Measurements from ENCODE around the gene NLRC3.

Gene NLRC3

DNA sequence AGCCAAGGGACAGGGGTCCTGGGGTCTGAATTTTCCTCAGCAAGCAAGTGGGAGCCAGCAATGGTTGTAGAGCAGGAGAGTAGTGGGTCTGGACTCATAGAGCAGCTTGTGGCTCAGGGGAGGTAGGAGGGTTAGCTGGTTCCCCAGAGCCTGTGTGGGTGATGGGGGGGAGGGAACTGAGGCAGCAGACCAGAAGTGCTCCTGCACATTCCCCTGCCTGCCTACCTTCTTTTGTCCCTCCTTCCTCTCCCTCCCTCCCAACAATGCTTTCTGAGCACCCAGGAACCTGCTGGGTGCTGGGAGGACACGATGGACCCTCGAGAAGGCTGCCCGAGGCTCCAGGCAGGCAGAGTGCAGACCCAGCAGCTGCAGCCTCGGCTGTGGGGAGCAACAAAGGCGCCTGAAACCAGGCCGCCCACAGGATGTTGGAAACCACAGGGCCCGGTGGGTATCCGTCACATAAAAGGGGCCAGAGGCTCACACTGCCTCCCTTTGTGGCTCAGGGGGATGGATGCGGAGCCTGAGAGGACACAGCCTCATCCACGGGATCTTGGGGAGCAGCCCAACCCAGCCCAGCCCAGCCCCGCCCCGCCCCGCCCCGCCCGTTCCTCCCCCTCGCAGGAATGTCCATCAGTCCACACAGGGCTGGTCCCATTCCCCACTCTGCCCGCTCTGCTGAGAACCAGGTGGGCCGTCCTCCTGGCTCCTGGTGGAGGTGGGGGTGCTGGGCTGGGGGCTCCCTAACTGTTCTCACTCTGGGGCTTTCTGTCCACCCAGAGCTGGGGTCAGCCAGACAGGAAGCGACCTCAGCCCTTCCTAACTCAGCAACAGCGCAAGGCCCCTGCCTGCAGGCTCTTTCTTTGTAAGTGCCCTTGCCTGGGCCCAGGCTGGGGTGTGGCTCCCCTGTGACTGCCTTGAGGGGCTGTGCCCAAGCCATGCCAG lies 1.7 kb upstream of the NLRC3 start:
- peak; percentile 3 for DNase-seq

DNA sequence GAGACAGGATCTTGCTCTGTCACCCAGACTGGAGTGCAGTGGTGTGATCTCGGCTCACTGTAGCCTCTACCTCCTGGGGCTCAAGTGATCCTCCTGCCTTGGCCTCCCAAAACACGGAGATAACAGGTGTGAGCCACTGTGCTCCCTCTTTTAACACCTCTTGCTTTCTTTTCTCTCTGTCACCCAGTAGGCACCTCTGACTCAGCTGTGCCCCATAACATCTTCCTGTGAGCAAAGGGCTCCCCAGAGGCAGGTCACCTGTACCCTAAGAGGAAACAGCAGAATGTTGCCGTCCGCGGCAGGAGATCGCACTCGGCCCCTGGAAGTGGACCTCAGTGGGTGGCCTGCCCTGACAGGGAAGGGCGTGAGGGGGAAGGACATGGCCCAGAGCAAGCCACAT lies 918 bp upstream of the NLRC3 start:
- no peak for DNase-seq

DNA sequence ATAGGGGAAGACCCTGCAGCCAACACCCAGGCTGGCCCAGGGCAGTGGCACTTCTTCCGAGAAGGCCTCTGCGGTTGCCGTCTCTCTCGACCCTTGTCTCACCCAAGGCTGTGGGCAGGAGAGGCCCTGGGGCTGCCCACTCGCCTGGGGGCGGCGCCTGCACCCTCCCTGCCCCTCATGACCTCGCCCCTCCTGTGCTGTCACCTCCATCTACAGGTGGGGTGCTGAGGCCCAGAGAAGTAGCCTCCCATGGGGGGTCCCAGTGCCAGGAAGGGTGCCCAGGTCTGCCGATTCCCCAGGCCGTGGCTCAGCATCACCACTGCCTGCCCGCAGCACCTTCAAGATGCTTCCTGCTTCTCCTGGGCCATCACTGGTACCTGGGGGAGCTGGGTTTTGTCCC lies 992 bp downstream of the NLRC3 start:
- DNase-seq = no peak

DNA sequence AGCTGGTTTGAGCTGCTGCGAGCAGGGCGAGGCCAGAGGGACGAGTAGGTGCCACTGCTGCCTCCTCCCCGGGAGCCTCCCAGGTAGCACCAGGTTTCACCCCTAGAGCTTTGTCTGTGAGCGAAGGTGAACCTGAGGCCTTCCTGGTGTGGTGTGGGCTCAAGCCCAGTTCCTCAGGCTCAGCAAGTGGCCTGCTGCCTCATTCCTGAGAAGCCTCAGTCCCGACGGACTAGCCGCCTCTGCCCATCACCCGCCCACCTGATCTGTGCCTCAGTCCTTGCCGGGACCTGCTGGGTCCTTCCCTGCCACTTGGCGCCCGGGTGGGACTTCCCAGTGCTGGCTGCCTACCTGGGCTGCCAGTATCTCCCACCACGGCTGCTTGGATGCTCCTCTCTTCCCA lies 1.7 kb downstream of the NLRC3 start:
- no peak for DNase-seq

DNA sequence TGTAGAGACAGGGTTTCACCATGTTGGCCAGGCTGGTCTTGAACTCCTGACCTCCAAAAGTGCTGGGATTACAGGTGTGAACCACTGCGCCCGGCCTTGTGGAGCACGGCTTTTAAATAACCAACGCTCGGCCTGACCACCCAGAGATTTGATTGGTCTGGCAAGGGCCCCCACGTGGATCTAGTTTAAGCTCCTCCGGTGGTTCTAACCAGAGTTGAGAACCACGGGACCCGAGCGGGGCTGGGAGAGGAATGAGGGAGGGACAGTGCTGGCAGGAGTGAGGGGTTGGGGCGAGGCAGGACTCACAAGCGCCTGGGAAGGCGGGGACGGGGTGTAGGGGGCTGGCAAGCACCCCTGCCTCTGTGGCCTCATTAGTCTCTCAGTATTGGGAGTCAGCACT lies 3.0 kb downstream of the NLRC3 start:
- DNase-seq = no peak

DNA sequence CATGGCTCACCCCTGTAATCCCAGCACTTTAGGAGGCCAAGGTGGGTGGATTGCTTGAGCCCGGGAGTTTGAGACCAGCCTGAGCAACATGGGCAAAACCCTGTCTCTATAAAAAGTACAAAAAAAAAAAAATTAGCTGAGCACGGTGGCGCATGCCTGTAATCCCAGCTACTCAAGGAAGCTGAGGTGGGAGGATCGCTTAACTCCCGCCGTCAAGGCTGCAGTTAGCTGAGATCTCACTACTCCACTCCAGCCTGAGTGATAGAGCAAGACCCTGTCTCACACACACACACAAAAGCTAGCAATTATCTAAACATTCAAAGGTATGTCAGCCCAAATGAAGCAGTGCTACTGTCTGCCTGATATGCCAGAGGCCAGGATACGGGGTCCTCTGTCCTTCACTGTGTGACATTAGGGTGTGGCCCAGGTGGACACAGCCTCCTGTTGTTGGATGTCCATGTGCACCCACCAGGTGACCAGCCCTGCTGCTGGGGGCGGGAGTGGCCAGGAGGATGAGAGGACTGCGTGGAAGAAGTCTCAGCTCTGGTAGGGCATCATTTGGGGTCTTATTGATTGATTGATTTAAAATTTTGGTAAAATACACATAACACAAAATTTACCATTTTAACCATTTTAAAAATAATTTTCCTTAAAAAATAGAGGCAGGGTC lies 3.9 kb downstream of the NLRC3 start:
- DNase-seq = no peak

DNA sequence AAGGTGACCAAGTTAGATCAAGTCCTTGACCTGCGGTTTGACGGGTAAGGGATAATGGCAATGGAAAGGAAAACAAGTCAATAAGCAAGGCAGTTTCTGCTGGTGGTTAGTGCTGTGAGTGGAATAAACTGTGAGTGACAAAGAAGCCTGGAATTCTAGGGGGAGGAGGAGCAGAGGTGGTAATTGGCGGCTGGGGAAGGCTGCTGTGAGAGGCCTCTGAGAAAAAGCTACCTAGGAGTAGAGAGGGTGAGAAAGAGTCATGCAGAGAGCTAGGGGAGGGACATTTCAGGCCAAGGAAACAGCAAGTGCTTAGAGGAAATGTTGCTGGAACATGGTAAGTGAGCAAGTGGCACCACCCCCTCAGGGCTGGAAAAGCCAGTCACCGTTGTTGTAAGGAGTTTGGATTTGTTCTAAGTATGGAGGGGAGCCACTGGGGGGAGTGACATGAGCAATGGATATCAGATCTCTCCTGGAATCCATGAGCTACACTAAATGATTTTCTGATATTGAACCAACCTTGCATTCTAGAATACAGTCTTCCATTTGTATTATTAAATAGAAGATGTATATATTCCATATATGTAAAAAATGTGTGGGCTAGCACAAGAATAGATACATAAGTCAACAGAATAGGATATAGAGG lies 6.7 kb downstream of the NLRC3 start:
- no peak for DNase-seq

DNA sequence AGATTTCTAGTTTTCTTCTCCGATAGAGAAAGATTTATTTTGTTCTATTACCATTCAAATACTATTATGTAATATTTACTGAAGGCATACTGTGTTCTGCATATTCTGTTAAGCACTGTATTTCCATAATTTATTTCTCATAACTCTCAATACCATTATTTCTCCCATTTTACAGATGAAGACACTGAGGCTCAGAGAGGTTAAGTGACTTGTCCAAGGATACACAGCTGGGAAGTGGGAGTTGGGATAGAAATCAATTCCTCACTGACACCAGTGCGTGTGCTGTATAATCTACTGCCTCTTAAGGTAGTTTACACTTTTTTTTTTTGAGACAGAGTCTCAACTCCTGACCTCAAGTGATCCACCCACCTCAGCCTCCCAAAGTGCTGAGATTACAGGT lies 7.4 kb downstream of the NLRC3 start:
- no peak for DNase-seq

DNA sequence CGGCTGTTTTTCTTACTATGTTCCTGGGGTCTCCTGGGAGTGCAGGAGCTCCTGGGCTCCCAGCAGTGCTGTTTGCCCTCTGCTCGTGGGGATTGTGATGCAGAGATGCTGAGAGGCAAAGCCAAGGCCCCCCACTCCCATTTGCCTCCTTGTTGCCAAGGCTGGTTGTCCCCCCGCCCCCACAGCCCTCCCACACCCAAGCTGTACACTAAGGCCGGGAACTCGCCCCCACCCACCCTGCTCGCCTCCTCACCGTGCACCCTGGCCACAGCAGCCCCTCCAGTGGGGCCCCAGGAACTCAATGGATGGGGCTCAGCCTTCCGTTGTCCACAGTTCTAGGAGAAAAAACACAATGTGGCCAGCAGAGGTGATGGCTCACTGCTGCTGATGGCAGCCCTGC lies 10.2 kb downstream of the NLRC3 start:
- DNase-seq = no peak

DNA sequence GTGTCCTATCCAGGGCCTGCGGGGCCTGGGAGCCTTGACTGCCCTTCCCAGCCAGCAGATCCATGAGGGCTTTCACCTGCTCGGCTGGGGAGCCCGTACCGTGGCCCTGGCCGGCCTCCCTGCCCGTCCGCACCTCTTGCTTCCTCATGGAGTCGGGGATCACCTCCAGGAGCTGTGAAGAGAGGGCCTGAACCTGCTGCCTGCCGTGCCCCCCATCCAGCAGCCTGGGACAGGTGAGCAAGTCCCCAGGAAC lies 12.4 kb downstream of the NLRC3 start:
- no peak for DNase-seq

DNA sequence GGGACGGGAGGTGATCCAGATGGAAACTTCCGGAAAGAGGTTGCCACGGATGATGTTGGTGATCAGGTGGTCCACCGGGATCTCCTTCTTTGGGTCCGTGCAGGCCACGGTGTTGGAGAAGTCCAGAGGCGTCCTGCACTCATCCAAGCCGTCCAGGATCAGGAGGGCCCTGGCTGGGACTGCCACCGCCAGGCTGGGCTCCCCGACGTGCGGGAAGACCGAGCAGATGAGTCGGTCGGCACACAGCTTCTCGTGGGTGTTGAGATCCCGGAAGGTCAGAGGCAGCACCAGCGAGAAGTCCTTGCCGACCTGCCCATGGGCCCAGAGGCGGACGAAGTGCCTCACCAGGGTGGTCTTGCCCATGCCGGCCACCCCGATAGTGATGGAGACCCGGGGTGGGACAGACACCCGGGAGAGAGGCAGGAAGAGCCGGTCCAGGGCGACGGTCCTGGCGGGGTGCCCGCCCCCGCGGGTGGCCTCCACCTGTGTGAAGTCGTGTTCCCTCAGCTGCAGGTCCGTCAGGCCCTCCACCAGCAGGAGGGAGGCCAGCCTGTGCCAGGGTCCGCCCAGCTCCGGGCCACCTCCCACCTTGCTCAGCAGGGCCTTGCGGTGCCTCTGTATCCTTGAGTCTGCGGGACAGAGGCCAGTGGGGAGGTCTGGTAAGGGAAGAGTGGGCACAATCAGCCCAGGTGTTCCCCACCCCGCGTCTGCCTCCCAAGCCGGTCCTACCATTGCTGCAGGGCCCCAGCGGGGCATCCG lies 12.9 kb downstream of the NLRC3 start:
- no peak for DNase-seq

DNA sequence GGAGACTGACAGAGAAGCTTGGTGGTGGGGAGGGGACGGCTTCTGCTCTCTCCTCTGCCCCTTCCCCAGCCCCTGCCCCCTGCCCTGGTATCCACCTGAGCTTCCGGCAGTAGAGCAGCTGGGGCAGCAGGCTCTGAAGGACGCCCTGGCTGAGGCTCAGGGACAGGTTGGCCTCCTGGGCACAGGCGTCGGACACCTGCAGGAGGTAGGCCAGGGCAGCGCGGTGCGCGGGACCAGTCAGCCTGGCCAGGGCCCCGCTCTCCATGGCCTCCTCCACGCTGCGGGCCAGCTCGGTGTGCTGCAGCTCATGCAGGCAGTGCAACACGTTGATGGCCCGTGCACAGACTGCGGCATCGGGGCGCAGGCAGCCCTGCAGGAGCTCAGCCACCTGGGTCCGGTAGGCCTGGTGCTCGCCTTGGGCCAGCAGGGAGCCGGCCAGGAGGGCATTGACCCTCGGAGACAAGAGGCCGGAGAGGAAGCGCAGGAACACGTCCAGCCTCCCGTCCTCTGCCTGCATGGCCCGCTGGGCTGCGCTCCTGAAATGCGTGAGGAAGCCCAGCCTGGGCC lies 14.2 kb downstream of the NLRC3 start:
- DNase-seq = no peak

DNA sequence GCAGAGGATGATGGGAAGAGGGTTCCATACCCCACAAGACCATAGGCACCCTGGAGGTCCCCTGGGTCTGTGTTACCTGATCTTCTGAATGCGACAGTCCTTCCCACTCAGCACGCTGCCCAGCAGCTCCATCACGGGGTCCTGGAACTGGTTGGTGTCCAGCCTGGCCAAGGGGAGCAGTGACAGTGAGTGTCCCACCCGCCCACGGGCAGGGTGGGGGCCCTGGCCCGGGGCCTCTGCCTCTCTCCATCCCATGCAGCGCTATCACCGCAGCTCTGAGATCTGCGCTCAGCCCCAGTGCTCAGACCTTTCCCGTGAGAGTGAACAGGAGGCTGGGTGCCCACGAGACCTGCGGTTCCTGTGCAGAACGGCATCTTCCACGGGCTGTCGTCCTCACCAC lies 15.6 kb downstream of the NLRC3 start:
- DNase-seq = no peak

DNA sequence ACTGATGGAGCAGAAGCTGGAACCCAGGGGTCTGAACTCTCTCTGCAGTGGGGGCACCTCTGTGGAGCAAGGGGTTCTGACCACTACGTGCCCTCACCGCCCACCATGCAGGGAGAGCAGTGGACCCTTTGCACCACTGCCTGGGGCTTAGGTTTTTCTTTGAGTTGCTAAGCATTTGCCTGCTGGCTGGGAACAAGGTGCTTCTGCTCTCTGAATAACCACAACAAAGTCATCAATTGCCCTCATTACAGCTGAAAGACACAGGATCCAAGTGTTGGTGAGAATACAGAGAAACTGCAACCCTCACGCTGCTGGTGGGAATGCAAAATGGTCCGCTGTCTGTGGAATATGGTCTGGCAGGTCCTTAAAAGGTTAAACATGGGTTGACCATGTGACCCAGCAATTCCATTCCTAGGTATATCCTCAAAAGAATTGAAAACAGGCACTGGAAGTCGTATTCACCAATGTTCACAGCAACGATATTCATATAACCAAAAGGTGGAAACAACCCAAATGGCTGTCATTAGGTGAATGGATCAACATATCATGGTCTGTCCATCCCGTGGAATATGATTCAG lies 22.8 kb downstream of the NLRC3 start:
- DNase-seq = no peak

DNA sequence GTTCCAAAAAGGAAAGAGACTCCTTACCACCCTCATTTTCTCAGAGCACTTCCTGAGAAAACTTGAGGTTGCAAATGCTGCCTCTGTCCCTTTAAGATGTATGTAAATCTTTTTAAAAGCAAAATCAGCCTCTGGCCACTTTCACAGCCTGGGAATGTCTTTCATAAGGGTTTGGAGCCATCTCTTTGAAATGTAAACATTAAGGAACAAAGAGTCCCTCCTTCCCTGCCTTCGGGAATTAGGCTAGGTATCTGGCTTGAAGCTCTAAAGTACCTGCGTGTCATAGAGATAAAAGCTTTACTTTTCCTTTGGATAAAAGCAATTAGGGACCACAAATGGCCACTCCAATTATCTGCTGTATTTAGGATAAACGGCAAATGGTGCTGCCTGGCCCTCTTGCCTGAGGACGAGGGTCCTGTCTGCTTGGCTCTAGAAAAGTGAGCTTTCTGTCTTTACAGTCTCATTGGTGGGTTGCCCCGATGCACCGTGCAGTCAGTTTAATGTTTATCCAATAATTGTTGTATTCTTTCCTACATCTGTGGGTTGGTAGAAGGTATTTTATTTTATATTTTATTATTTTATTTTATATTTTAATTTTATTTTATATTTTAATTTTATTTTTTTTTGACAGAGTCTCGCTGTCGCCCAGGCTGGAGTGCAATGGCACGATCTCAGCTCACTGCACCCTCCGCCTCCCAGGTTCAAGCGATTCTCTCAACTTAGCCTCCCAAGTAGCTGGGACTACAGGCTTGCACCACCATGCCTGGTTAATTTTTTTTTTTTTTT lies 23.9 kb downstream of the NLRC3 start:
- DNase-seq = no peak

DNA sequence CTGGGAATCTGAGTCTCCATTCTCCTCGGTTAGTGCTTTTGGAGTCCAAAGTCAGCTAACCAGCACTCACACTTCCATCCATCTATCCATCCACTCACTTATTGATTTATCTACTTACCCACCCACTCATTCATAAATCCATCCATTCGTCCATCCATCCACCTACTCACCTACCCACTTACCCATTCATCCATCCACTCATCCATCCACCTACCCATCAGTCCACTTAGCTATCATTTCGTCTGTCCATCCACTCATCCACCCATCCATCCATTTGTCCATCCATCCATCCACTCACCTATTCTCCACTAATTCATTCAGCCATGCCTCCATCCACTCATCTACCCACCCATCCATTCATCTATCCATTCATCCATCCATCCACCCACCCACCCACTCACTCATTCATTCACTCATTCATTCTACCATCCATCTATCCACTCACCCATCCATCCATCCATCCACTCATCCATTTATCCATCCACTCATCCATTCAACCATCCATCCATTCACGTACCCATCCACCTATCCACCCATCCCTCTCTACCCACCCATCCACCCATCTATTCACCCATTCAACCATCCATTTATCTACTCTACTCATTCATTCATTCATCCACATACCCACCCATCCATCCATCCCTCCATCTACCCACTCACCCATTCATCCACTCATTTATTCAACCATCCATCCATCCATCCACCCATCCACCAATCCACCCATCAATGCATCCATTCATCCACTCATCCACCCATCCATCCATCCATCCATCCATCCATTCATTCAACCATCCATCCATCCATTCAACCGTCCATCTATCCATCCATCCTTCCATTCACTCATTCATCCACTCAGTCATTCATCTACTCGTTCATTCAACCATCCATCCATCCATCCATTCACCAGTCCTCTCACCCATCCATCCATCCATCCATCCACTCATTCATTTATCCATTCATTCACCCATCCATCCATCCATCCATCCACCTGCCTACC lies 26.1 kb downstream of the NLRC3 start:
- no peak for DNase-seq

DNA sequence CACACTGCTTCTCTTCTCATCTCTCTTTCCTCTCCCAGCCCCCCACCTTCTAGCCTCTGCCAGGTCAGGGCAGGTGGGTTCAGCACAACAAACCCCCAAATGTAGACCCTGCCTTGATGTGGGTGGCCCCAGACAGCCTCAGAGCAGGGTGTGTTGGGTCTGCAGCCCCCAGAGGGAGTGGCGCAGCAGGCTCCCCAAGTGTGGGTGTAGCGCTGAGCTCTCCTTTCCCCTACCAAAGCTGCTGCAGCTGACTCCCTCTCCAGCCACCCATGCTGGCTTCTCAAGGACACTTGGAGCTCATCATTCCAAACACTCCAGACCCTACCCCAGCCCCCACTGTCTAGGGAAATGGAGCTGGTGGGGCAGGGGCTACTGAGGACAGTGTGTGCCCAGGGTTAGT lies 27.3 kb downstream of the NLRC3 start:
- DNase-seq = no peak

DNA sequence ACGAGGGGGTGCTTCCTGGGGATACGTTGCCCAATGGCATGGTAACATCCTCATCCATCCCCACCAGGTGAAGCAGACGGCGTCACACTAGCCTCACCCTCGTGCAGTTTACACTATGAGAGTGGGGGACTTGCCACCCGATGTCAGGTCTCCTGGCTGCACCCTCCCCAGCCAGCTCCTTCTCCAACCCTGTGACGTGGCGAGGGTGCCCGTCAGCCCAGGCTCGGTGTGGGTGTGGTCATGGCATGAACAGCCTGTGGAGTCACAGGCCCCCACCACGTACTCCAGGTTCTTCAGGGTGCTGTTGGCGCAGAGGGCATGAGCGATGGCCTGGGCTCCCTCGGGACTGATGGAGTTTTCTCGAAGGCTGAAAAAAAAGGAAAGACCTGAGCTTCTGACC lies 28.3 kb downstream of the NLRC3 start:
- no peak for DNase-seq

DNA sequence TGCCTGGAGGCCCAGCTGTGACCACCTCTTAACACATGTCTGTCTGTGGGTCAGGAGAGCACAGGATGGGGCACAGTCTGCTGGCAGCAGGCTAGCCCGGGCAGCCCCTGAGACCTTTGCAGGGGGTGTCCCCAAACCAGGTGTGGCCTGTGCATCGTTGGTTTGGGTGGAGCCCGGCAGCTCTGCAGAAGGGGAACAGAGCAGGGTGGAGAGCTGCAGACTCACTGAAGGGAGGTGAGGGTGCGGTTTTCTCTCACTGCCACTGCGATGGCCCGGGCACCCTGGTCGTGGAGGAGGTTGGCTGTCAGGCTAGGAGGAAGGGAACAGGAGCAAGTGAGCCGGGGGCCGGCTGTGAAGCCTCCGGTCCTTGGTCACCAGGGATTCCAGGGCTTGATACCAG lies 28.8 kb downstream of the NLRC3 start:
- no peak for DNase-seq

DNA sequence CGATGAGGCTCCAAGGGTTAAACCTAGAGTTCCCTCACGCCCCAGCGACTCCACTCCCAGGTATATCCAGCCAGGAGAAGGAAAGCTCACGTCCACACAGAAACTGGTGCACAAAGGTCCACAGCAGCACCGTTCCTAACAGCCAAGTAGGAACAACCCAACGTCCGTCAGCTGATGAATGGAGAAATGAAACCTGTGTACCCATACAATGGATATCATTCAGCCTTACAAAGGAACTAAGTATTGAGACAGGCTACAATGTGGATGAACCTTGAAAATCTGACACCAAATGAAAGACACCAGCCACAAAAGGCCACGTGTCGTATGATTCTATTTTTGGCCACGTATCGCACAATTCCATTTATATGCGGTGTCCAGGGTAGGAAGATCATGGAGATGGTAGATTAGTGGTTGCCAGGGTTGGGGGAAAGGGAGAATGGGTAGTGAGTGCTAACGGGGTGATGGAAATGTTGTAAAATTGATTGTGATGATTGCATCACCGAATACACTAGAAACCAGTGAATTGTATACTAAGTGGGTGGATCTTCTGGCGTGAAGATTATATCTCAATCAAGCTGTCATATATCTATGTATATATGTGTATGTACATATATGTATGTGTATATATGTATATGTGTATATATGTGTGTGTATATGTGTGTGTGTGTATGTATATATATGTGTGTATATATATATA lies 30.1 kb downstream of the NLRC3 start:
- DNase-seq = no peak
